Skeletal muscle cell (primary cell): Measurements from ENCODE around the gene IFNGR2.
A peak's percentile ranks its signal among the peaks of the same experiment; 100 is the strongest.
"Not testable (repeated sequence)": the region's sequence is repeated elsewhere in the genome, so short reads cannot be mapped to it uniquely, and the experiment has no call there.

ENCODE experiments used
- DNase-seq: peaks from one replicate; pipeline ENCODE4 v3.0.0-alpha.2; 2010; ENCODE audit warnings: low read depth
- H3K4me3 ChIP-seq: 2 replicates; pipeline ENCODE4 v1.5.1; 2011; ENCODE audit warnings: low read depth, mild to moderate bottlenecking, control low read depth, low read length, moderate library complexity

Gene IFNGR2

GRCh38 chr21:33396951-33397350 lies 6.3 kb upstream of the IFNGR2 start:
- DNase-seq: peak; percentile 88

GRCh38 chr21:33397717-33398116 lies 5.5 kb upstream of the IFNGR2 start:
- DNase-seq: no peak
- H3K4me3 ChIP-seq: no peak overlapping the region

More at GRCh38 chr21:33396951-33397350, 6.3 kb upstream of the IFNGR2 start:
- no peak overlapping the region for H3K4me3 ChIP-seq

GRCh38 chr21:33398361-33398760 lies 4.9 kb upstream of the IFNGR2 start:
- H3K4me3 ChIP-seq: no peak overlapping the region
- no peak for DNase-seq

- no peak for DNase-seq
Observed at GRCh38 chr21:33401630-33401992, 1.6 kb upstream of the IFNGR2 start.

GRCh38 chr21:33402001-33402979 lies 923 bp upstream of the IFNGR2 start:
- H3K4me3 ChIP-seq: peak overlapping the region; percentile 77
- DNase-seq: peak; percentile 78

More at GRCh38 chr21:33401630-33401992, 1.6 kb upstream of the IFNGR2 start:
- H3K4me3 ChIP-seq: no peak overlapping the region

GRCh38 chr21:33403786-33404585 lies 773 bp downstream of the IFNGR2 start:
- H3K4me3 ChIP-seq: peak overlapping the region; percentile 77
- no peak for DNase-seq

- H3K4me3 ChIP-seq: no peak overlapping the region
- DNase-seq: no peak
Observed at GRCh38 chr21:33406493-33406892, 3.3 kb downstream of the IFNGR2 start.

GRCh38 chr21:33411949-33412430 lies 8.8 kb downstream of the IFNGR2 start:
- no peak overlapping the region for H3K4me3 ChIP-seq
- DNase-seq: no peak

GRCh38 chr21:33412439-33412831 lies 9.2 kb downstream of the IFNGR2 start:
- not testable (repeated sequence) for DNase-seq, H3K4me3 ChIP-seq

- H3K4me3 ChIP-seq: no peak overlapping the region
- no peak for DNase-seq
Observed at GRCh38 chr21:33412832-33413519, 9.8 kb downstream of the IFNGR2 start.

- H3K4me3 ChIP-seq: no peak overlapping the region
- no peak for DNase-seq
Observed at GRCh38 chr21:33414068-33414467, 10.9 kb downstream of the IFNGR2 start.

- no peak for DNase-seq
- no peak overlapping the region for H3K4me3 ChIP-seq
Observed at GRCh38 chr21:33414926-33415325, 11.7 kb downstream of the IFNGR2 start.

- no peak for DNase-seq
- H3K4me3 ChIP-seq: no peak overlapping the region
Observed at GRCh38 chr21:33418691-33419090, 15.5 kb downstream of the IFNGR2 start.

GRCh38 chr21:33419538-33420123 lies 16.4 kb downstream of the IFNGR2 start:
- no peak overlapping the region for H3K4me3 ChIP-seq
- no peak for DNase-seq

GRCh38 chr21:33421713-33422393 lies 18.6 kb downstream of the IFNGR2 start:
- DNase-seq: no peak
- no peak overlapping the region for H3K4me3 ChIP-seq

GRCh38 chr21:33424214-33424613 lies 21.0 kb downstream of the IFNGR2 start:
- DNase-seq: no peak

GRCh38 chr21:33425825-33426224 lies 22.6 kb downstream of the IFNGR2 start:
- no peak overlapping the region for H3K4me3 ChIP-seq
- no peak for DNase-seq

More at GRCh38 chr21:33424214-33424613, 21.0 kb downstream of the IFNGR2 start:
- no peak overlapping the region for H3K4me3 ChIP-seq

GRCh38 chr21:33427051-33427450 lies 23.8 kb downstream of the IFNGR2 start:
- no peak for DNase-seq
- H3K4me3 ChIP-seq: no peak overlapping the region

GRCh38 chr21:33428669-33429068 lies 25.5 kb downstream of the IFNGR2 start:
- H3K4me3 ChIP-seq: no peak overlapping the region
- no peak for DNase-seq
